Non-pigmented ciliary epithelial cell (primary cell): ENCODE results near the gene CAPZA1.

Experiments used
- DNase-seq: peaks from one replicate; pipeline ENCODE4 v3.0.0-alpha.2; 2010; ENCODE audit warnings: low read depth

Gene CAPZA1

DNA sequence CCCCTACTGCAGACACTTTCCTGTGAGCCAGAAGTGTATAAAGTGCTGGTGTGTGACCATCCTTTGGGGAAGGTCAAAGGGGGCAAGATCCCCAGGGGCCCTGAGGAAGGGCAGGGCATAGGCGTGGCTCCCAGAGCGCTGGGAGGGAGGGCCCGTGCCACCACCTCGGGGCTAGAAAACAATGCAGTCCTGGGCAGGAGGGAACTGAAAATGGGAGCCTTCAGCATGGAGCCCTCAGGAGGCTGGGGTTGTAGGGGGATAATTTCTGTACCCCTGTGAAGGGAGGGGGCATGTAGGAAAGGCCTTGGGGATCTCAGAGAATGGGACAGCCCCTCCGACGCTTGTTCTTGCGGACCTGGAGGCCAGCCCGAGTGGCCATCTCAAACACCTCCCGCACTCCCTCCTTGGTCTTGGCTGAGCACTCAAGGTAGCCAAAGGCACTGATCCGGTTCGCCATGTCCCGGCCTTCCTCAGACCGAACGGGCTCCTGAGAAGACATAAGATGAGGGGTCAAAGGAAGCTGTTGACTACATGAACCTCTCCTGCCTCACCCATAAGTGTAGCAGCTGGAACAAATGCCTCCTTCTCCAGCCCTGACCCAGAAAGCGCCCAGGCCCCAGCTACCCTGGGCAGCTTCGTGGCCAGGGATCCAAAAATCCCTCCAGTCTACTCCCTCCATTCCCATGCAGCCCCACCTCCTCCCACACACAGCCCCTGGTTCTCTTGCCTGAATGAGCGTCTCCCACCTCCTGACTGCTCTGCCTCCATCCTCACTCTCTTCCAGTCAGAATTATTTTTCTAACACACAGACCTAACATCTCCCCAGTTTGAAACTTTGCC is 81.8 kb downstream of the CAPZA1 start:
- DNase-seq, result no peak

DNA sequence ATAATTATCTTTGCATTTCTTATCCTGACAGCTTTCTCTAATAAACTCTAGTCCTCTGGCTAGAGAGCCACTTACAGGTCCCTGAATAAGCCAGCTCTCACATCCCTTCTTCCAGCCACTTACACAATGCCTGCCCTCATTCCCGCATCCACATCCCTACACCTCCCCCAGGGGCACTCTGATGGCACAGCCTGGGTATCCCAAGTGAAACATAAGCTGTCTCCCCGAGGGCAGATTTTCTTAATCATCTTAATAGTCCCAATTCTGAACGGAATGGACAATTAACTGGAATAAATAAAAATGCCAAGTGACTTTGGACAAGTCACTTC is 82.4 kb downstream of the CAPZA1 start:
- DNase-seq, result no peak

DNA sequence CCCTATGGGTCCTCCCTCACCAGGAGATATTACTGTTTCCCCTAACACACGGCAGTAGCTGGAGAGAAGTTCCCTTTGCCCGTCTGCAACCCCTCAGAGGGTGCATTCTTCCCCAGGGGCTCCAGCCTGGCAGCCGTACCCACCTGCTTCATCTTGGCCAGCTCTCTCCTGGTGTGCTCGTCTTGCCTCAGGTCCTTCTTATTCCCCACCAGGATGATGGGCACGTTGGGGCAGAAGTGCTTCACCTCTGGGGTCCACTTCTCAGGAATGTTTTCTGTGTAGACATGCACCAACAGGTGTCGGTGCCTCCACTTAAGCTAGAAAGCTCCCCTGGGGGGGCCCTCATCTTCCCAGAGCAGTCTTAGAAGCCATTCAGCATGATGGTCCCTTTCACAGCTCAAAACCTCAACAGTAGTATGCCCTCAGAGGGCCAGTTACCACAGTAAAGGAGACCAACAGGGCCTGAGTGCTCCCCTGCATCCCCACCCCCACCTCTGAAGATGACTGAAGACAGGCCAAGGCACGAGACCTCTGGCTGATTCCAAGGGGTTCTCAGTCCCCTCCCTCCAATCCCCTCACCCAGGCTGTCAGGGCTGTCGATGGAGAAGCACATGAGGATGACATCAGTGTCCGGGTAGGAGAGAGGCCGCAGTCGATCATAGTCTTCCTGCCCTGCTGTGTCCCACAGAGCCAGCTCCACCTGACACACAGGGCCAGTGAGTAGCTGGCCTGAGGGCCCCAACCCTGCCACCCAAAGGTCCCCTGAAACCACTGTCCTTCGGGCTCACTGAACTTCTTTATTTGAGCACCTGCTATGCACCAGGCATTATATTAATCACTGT is 83.0 kb downstream of the CAPZA1 start:
- DNase-seq, result no peak

DNA sequence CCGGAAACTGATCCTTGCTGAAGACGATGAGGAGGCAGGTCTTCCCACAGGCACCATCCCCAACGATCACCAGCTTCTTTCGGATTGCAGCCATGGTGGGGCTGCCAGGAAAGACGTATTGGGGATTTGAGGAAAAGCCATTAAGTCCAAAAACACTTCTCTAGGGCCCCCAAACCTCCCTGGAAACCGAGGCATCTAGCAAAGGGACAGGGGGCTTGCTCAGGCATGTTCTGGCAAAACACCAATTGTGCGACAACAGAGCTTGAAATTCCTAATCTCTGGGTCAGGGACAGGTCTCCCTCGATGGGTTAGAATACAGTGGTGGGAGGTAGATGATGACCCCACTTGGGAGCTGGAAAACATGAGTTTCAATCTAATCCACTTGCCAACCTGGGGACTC is 84.1 kb downstream of the CAPZA1 start:
- no peak for DNase-seq

DNA sequence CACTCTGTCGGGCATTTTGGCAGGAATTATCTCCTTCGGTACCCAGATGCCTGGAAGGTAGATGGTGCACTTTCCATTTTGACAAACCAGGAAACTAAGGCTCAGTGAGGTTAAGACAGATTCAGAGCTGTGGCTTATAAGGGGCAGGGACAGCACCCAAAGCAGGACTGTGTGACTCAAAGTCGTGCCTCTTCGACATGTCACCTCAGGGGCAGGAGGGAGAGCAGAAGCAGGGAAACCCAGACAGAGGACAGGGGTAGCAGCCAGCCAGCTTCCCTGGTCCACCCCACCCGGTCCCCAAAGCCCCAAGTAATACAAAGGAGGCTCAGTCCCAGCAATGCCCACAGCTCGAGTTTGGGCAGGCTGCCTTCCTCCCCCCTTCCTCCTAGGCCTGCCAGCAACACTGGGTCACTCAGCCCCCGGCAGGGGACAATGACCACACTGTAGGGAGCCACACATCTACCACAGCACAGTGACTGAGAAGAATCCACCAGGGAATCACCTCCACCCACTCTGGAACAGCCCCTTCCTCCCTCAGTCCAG is 84.8 kb downstream of the CAPZA1 start:
- no peak for DNase-seq

DNA sequence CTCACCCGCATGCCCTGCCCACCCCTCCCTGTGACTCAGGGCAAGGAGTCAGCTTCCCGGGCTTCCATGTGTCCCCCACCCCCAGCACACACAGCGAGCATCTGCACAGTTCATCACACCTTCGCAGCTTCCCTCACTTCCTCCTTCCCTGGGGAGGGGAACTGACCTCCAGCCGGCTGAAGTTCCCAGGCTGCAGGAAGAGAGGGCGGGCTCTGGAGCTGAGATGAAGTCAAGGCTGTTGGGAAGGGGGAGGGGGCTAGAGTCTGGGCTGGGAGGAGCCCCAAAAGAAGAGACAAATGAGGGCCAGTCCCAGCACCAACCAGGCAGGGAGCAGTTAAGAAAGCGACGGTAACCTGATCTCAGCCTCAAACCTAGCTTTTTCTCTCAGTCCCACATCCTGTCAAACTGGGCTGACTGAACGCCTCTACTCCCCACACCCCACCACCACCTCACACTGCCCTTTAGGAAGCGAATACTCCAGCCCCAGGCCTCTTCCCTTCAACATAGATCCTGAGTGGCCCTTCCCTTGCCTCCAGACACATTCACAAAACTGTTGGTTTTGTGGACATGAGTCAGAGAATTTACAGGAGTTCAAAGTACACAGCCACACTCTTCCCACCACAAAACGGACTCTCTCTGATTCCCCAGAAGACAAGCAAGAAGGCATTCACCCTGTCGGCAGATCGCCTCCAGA is 85.4 kb downstream of the CAPZA1 start:
- peak; percentile 90 for DNase-seq

DNA sequence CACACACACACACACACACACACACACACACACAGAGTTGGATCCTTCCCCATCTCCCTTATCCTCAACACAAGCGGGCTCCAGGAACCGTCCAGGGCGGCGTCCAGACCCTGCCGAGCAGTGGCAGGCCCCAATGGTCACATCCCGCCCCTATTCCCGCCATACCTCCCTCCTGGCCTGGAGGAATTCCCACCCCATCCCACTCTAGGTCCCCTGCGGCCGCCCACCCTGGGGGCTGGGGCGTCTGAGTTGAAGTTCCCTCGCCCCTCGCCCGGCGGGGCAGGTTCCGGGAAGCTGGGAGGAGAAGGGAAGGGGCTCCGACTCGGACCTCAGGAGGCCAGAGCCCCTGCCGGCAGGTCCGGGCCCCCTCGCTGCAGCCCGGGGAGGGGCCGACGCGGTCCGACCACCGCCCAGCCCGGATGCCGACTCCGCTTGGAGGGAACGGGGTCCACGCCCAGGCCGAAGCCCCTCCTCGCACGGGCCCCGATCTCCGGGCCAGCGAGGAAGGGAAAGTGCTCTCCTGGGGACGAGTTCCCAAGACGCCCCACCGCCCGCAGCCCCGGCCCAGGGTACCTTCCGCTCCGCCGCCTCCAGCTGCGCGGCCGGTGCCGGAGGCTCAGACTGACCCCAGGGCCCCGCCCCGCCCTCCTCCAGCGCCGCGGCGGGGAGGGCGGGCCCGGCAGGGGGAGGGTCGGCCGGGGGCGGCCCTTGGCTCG is 87.0 kb downstream of the CAPZA1 start, which contains the start of gene RHOC:
Gene RHOC (minus strand): TSS at position 623 of the 716 bp plus-strand sequence. CDS start 3,328 bp downstream, outside the sequence.
- no peak for DNase-seq

DNA sequence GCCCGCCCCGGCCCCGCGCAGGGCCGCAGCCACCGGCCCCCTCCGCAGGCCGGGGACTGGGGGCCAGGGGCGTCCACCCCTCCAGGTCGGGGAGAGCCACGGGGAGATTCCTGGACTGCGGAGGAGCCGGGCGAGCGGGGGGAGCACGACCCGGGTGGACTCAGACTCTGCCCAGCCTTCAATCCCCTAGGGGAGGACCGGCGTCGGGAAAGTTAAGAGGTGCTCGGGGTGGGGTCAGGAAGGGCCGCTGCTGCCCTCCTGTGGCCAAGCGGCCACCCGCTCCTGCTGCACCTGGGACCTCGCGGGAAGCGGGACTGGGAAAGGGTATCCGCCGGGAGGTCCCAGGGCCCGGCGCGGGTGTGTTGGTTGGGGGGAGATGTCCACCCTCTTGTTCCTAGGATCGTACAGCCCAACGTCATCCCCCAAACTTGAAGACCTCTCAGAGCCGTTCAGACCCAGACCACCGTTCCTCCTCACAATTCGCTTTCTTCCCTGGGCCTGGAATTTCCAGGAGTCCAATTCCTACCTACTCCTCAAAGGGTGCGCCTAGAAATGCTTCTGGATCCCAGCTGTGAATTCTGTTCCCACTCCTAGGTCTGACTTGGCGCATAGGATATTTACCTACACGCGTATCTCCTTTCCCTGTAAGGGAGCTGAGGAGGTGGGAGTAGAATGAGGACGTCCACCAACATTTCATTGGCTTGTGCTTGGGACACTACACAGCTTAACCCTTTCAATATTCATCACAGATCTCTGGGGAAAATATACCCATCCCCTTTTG is 87.8 kb downstream of the CAPZA1 start:
- DNase-seq, result peak; percentile 47

DNA sequence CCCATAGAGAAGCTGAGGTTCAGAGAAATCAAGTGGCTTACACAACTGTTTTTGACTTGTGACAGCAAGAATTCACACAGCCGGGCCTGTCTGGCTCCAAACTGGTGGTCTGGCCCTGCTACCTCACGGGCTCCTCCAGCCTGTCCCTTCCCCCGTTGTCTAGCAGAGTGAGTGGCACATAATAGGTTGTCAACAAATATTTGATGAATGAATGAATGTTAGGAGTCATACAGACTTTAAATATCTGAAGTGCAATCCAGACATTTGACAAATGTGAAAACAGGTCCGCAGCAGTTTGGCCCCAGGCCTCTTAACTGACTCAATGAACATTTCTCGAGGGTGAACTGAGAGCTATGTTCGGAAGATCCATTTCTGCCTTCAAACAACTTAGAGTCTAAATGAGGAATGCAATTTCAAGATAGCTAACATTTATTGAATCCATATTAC is 88.4 kb downstream of the CAPZA1 start:
- no peak for DNase-seq

DNA sequence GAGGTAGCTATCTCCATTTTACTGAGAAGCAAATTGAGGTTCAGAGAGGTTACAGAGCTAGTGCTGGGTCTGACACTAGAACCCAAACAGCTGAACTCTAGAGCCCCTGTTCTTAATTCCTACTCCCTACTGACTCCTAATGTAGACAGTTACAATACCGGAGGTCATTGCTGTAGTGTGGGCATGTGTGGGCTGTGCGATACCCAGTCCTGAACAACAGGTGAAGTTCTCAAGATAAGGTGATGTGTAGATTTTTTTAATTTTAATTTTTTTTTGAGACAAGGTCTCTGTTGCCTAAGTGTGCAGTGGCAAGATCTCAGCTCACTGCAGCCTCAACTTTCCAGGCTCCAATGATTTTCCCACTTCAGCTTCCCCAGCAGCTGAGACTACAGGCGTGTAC is 88.9 kb downstream of the CAPZA1 start:
- no peak for DNase-seq

DNA sequence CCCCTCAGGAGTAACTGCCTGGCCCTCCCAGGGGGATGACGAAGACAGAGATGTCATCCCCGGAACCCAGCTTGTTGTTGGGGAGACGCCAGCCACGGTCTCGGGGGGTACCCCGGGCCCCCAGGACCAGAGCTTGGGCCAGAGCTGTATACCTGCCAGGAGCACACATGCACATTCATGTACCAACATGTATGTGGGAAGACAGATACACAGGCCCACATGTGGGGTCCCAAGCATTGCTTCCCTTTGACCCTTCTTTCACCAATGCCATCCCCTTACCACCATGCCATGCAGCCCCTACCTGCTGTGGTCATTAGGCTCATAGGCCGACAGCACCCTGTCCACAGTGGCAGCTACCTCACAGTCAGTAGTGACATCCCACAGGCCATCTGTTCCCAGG is 90.5 kb downstream of the CAPZA1 start:
- DNase-seq, result no peak

DNA sequence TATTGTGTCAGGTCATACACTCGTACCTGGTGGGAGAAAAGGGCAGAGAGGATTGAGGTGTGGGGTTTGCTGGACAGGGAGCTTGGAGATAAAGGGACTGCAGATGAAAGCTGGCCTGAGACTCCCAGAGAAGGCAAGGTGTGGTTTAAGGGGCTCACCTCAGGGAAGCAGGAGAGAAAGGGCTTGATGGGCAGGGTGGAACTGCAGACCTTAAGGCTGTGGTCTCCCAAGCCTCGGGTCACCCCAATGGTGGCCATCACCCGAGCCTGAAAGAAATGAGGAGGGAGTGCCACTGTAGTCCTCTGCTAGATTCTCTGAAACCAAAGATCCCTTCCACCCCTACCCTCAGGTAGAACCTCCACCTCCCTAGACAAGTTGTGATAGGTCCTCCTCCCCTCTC is 91.0 kb downstream of the CAPZA1 start:
- DNase-seq, result no peak

DNA sequence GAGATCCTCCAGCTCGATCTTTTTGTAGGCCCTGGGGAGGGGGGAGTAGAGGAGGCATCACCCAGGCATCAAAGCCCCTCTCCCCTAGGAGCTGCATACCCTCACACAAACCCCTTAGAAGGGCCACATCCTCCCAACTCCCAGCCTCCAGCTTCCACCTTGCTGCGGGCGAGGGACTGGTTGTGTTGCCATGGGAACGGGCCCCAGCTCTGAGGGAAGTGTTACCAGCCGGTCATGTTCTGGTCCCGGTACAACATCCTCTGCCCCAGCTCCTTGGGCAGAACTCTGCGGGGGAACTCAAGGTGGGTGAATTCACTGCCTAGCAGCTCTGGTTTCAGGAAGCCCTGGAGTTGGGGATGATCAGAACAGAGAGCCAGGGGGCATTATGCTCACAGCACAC is 91.4 kb downstream of the CAPZA1 start:
- no peak for DNase-seq

DNA sequence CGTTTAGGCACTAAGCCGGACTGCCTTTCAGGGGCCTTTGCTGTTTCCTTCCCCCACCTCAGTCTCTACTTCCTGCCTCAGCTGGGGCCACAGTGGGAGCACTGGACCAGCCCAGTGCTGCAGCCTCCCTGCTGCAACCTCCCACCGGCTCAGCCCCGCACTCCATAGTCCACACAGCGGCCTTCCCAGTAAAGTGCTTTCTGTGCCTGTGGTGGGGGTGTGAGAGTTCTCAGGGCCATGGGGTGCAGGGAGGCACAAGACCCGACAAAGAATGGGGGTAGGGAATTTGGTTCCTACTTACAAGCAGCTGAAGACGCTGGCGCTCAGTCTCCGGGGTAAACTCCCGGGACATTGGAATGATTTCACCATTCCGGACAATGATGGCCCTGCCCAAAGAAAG is 92.0 kb downstream of the CAPZA1 start:
- DNase-seq, result no peak

DNA sequence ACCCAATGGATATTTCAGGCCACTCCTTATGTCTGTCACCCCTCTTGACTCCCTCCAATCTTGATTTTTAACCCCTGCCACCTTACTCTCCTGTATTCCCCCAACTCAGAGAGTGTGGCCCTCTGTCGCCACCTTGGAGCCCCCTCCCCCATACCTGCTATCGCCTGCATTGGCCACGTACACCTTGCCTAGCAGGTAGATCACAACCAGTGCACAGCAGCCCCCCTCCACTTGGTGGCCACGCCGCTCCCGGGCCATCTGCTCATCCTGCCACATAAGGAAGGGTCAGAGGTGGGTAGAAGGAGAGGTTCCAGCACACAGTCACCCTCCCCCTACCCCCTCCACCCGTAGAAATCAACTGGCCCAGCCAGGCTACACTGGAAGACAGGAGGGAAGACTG is 92.6 kb downstream of the CAPZA1 start:
- no peak for DNase-seq

DNA sequence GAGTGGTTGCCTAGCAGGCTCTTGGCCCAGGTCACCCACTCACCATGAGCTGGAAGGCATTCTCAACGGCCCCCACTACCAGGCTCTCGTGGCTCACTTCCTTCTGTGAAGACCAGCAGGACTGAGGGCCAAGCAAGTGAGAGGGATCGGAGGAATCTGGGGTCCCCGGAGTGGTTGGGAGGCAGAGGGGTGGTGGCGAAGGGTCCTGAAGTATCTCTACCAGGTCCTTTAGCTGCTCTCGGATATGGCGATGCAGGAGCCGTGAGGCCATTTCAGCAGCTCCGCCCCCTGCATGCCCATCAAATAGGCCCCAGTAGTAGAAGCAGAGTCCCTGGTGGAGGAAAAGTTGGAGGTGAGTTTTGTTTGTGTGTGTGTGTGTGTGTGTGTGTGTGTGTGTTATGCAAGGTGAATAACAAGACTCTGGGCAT is 93.1 kb downstream of the CAPZA1 start:
- no peak for DNase-seq

DNA sequence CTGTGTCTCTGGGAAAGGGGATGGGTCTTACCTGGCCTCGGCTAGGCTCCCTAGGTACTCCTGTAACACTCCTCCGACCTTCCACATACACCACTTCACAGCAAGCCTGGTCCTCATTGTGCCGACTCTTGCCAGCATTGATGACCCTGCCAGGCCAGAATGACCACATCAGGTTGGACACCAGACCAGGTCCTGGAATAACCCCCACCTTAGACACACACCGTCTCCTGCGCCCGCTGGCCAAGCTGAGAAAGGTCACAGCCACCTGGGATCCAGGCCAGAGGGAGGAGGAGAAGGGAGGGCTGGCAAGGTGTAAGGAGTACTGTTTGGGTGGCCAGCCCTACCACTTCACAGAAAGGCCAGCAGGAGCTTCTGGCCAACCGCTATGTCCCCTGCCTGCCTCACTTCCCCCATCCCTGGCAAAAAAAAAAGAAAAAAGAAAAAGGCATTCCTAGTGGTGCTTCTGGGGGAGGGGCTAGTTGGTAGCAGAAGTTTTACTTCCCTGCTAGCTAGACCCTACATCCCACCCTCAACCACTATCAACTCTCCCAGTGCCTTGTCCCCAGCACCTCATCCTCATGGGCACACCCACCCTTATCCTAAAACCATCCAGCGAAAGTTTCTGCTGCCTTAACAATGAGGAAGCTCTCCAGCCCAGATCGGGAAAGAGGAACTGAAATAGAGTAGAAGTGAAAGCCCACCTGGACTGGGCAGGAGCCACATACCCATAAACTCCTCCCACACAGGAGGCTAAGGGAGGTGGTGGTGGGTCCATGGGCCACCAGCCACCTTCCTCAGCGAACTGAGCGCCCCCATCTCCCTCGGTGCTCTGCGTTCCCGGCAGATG is 94.1 kb downstream of the CAPZA1 start:
- DNase-seq, result no peak

DNA sequence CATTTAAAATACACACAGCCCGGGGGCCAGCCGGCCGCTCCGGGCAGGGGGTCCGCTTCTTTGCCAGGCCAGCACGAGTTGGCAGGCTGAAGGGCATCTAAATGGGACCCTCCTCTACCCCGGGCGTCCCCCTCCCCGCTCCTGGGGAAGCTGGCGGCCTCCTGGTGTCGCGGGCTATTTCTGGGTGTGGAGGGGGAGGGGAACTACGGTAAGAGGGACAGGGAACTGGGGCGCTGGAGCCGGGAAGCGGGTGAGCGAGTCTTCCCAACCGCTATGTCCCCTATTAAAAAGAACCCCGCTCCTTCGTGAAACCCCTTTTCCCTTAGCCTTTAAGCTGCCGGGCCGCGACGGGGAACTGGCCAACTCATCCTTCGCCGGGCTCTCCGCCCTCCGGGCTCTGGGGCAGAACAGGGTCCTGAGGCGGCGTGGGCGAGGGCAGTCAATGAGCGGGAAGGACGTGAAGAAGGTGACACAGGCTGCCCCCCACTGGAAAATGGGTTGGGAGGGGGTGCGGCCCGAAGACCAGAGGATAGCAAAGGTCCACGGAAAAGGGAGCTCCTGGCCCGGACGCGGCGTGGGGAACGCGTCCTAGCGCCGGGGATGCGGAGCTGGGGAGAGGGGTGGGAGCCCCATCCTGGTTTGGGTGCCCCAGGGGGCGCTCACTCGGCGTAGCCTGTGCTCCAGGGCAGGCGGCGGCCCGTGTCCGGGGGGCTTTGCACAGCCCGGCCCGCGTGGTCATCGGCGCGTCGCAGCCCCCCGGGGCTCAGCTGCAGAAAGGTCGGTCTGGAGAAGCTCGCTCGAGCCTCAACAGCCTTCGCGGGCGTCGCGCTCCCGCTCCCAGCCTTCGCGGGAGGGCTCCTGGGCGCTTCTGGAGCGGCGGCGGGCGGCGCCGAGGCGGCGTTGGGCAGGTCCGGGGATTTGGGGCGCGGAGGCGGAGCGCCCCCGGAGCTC is 95.0 kb downstream of the CAPZA1 start:
- DNase-seq, result no peak
